ENCODE results near the gene RBM47. TPM values are rescaled to one million over a fixed set of nuclear protein-coding genes. Genes with fewer than 3 reads are reported as not detected.

Gene RBM47
- total RNA-seq, 1 experiment from 2014 or later = 78.0 TPM

DNA sequence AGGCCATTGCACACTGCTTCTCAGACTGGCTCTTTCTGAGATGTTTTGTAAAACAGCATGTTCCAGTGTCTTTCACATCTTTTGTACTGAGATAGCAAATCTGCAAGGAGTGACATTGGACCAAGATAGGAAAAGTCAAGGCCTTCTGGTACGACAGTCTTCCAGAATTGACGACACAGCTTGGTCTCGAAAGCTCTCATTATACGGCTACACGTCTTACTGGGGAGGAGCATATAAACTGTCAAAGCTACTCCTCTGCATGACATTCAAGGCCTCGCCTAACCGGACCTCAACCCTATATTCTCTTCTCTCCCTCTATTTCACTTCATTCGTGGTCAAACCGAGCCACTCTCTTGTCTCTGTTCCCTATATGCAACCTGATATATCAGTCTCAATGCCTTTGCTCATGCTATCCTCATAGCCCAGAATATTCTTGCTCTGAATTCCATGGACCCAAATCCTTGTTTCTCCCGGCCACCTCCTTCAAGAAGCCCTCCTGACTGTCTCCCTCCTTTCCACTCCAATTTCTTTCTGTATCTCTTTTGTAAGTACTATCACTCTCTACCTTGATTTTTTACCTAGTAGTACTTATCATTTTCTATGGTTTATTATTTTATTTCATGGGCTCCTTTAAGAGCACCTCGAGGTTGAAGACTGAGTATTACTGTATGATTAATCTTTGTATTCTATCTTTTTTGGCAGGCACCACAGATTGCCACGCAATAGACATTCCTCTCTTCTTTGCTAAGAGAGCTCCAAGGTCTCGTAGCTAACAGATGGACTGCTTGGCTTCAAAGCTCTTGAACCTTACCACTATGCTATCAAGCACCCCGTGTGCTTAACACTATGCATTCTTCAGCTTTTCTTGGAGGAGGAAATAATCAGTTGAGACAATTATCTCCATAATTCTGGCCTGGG lies 35.1 kb downstream of the RBM47 start:
- Histone ChIP-seq H3K27me3 (ENCODE audit: insufficient read depth, low read depth) (no peaks in the 10 kb centered on the region), H3K4me3 (no peak overlapping the region), H2AFZ (no peak overlapping the region), H3F3A (ENCODE audit: insufficient read depth, low read depth) (peaks cover 34% of the 10 kb centered on the region), H4K20me1 (ENCODE audit: insufficient read depth) (no peaks in the 10 kb centered on the region; the same call in 1 of the 2 replicates), H3K79me2 (ENCODE audit: low read depth) (peaks cover 84% of the 10 kb centered on the region), H3K9me3 (ENCODE audit: insufficient read depth, low read depth) (no peaks in the 10 kb centered on the region), H3K4me1 (replicated peaks; ENCODE audit: insufficient read depth) (0 out of 2 replicates have a peak, but pooled peaks cover 5% of the 10 kb centered on the region), H3K27ac (no peak overlapping the region), H3K4me2 (no peak overlapping the region), H3K9me2 (ENCODE audit: insufficient read depth) (no peaks in the 10 kb centered on the region), H3K36me3 (ENCODE audit: low read depth) (peaks cover 36% of the 10 kb centered on the region)
- TF ChIP-seq, protein P1, sequence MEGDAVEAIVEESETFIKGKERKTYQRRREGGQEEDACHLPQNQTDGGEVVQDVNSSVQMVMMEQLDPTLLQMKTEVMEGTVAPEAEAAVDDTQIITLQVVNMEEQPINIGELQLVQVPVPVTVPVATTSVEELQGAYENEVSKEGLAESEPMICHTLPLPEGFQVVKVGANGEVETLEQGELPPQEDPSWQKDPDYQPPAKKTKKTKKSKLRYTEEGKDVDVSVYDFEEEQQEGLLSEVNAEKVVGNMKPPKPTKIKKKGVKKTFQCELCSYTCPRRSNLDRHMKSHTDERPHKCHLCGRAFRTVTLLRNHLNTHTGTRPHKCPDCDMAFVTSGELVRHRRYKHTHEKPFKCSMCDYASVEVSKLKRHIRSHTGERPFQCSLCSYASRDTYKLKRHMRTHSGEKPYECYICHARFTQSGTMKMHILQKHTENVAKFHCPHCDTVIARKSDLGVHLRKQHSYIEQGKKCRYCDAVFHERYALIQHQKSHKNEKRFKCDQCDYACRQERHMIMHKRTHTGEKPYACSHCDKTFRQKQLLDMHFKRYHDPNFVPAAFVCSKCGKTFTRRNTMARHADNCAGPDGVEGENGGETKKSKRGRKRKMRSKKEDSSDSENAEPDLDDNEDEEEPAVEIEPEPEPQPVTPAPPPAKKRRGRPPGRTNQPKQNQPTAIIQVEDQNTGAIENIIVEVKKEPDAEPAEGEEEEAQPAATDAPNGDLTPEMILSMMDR (conservative IDR thresholded peaks at IDR 0.05) = no peak
- TF ChIP-seq EZH2 (IDR thresholded peaks at IDR 0.05; ENCODE audit: low read depth) = no peak
- no peak for DNase-seq
- BruUV-seq (replicated peaks) = no TSS peak
- POLR2A ChIA-PET (ENCODE audit: unreplicated experiment) = no interaction called here
- CTCF ChIA-PET = no interaction called here
- intact Hi-C loops (cut with micrococcal nuclease; ENCODE audit: unreplicated experiment) = no loop called here

DNA sequence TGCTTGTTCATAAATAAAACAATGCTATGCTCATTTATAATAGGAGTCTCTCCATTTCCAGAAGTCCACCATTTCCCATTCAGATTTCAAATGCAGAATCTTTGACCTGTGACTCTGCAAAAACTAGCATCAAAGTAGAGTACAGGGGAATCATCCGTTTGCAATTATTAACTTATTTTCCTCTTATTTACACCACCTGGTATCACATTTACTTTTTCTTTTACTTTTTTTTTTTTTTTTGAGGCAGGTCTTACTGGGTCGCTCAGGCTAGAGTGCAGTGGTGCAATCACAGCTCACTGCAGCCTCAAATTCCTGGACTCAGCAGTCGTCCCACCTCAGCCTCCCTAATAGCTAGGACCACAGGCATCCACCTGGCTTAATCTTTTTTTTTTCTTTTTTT lies 37.6 kb downstream of the RBM47 start:
- H3K4me3 ChIP-seq = no peak overlapping the region
- CTCF ChIA-PET = no interaction called here
- DNase-seq = no peak
- TF ChIP-seq, protein P1 (conservative IDR thresholded peaks at IDR 0.05) = no peak
- no peak for TF ChIP-seq EZH2 (IDR thresholded peaks at IDR 0.05; ENCODE audit: low read depth)
- H2AFZ ChIP-seq = no peak overlapping the region
- peaks cover 32% of the 10 kb centered on the region for H3K36me3 ChIP-seq (ENCODE audit: low read depth)
- H3K4me1 ChIP-seq (replicated peaks; ENCODE audit: insufficient read depth) = peaks cover 30% of the 10 kb centered on the region
- H3K27me3 ChIP-seq (ENCODE audit: insufficient read depth, low read depth) = no peaks in the 10 kb centered on the region
- H4K20me1 ChIP-seq (ENCODE audit: insufficient read depth) = no peaks in the 10 kb centered on the region; the same call in 1 of the 2 replicates
- no peaks in the 10 kb centered on the region for H3K9me3 ChIP-seq (ENCODE audit: insufficient read depth, low read depth)
- H3K27ac ChIP-seq = no peak overlapping the region
- peaks cover 86% of the 10 kb centered on the region for H3K79me2 ChIP-seq (ENCODE audit: low read depth)
- H3K4me2 ChIP-seq = no peak overlapping the region
- H3K9me2 ChIP-seq (ENCODE audit: insufficient read depth) = no peaks in the 10 kb centered on the region
- no TSS peak for BruUV-seq (replicated peaks)
- H3F3A ChIP-seq (ENCODE audit: insufficient read depth, low read depth) = peaks cover 56% of the 10 kb centered on the region; the same call in 1 of the 2 replicates
- intact Hi-C loops (cut with micrococcal nuclease; ENCODE audit: unreplicated experiment) = no loop called here
- POLR2A ChIA-PET (ENCODE audit: unreplicated experiment) = no interaction called here

DNA sequence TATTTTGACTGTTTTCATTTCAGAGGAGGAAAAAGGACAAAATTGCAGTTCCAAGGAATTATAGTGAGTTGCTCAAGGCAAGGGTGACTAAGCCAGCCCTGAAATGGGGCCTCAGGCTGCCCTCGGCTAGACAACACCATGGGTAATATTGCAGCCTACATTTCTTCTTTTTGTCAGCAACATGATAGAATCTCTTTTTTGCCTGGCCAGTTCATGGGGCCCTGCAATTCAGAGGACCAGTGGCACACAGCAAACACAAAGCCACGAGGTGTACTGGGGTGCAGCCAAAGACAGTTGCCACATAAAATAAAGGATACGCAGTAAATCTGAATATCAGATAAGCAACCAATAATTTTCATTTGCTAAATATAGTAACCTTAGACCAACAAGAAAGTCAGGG lies 41.8 kb downstream of the RBM47 start:
- POLR2A ChIA-PET (ENCODE audit: unreplicated experiment) = interaction anchor here (0.6 kb wide), 1 partner anchor 227 kb away, joined by 4 read pairs; no protein-coding TSS in a partner anchor
- no peaks in the 10 kb centered on the region for H4K20me1 ChIP-seq (ENCODE audit: insufficient read depth)
- BruUV-seq (replicated peaks) = no TSS peak
- CTCF ChIA-PET = no interaction called here
- H3F3A ChIP-seq (ENCODE audit: insufficient read depth, low read depth) = peaks cover 51% of the 10 kb centered on the region; the same call in 1 of the 2 replicates
- H3K36me3 ChIP-seq (ENCODE audit: low read depth) = peaks cover 35% of the 10 kb centered on the region
- H3K27ac ChIP-seq = peak overlapping the region; percentile 66
- H2AFZ ChIP-seq = no peak overlapping the region
- H3K4me3 ChIP-seq = peak overlapping the region; percentile 9; the same call in 1 of the 2 replicates
- TF ChIP-seq EZH2 (IDR thresholded peaks at IDR 0.05; ENCODE audit: low read depth) = no peak
- TF ChIP-seq, protein P1 (conservative IDR thresholded peaks at IDR 0.05) = no peak
- no peaks in the 10 kb centered on the region for H3K27me3 ChIP-seq (ENCODE audit: insufficient read depth, low read depth)
- H3K9me2 ChIP-seq (ENCODE audit: insufficient read depth) = no peaks in the 10 kb centered on the region
- no peaks in the 10 kb centered on the region for H3K9me3 ChIP-seq (ENCODE audit: insufficient read depth, low read depth)
- peak overlapping the region; percentile 58 for H3K4me2 ChIP-seq
- intact Hi-C loops (cut with micrococcal nuclease; ENCODE audit: unreplicated experiment) = no loop called here
- peaks cover 95% of the 10 kb centered on the region for H3K79me2 ChIP-seq (ENCODE audit: low read depth)
- DNase-seq = peak; percentile 41 to 83
- H3K4me1 ChIP-seq (replicated peaks; ENCODE audit: insufficient read depth) = peaks cover 49% of the 10 kb centered on the region
